ENCODE results near the gene SCARB2. TPM values are rescaled to one million over a fixed set of nuclear protein-coding genes. Genes with fewer than 3 reads are reported as not detected.

Gene SCARB2
- total RNA-seq, 1 donor, result 200 TPM

GRCh38 chr4:76240236-76240635, 26.6 kb upstream of the SCARB2 start:
- no peak for TF ChIP-seq CTCF (IDR thresholded peaks at IDR 0.05; ENCODE audit: extremely low read depth, low read depth, low read length)
- Histone ChIP-seq H3K9me3 (ENCODE audit: low read depth, low read length) (no peaks in the 10 kb centered on the region), H3K36me3 (ENCODE audit: insufficient read depth, low read length) (no peaks in the 10 kb centered on the region), H3K79me2 (ENCODE audit: insufficient read depth, low read length) (no peaks in the 10 kb centered on the region), H3K27ac (ENCODE audit: low read depth, low read length) (no peak overlapping the region), H3K4me3 (ENCODE audit: insufficient read depth, low read length) (no peak overlapping the region), H2AFZ (ENCODE audit: low read length) (no peak overlapping the region), H4K20me1 (ENCODE audit: insufficient read depth, low read length) (no peaks in the 10 kb centered on the region), H3K27me3 (ENCODE audit: insufficient read depth, low read length) (peaks cover 14% of the 10 kb centered on the region), H3K4me2 (ENCODE audit: insufficient read depth, low read length) (no peak overlapping the region), H3K4me1 (ENCODE audit: insufficient read depth, low read length) (no peaks in the 10 kb centered on the region)
- DNase-seq (ENCODE audit: insufficient read length, low spot score, missing footprints), result no peak

GRCh38 chr4:76238701-76239100, 25.1 kb upstream of the SCARB2 start:
- Histone ChIP-seq H3K4me2 (ENCODE audit: insufficient read depth, low read length) (no peak overlapping the region), H4K20me1 (ENCODE audit: insufficient read depth, low read length) (no peaks in the 10 kb centered on the region), H3K9me3 (ENCODE audit: low read depth, low read length) (no peaks in the 10 kb centered on the region), H3K36me3 (ENCODE audit: insufficient read depth, low read length) (no peaks in the 10 kb centered on the region), H3K27ac (ENCODE audit: low read depth, low read length) (no peak overlapping the region), H3K4me1 (ENCODE audit: insufficient read depth, low read length) (no peaks in the 10 kb centered on the region), H3K4me3 (ENCODE audit: insufficient read depth, low read length) (no peak overlapping the region), H2AFZ (ENCODE audit: low read length) (no peak overlapping the region), H3K79me2 (ENCODE audit: insufficient read depth, low read length) (no peaks in the 10 kb centered on the region), H3K27me3 (ENCODE audit: insufficient read depth, low read length) (peaks cover 14% of the 10 kb centered on the region)
- no peak for TF ChIP-seq CTCF (IDR thresholded peaks at IDR 0.05; ENCODE audit: extremely low read depth, low read depth, low read length)
- no peak for DNase-seq (ENCODE audit: insufficient read length, low spot score, missing footprints)

- Histone ChIP-seq H3K27me3 (ENCODE audit: insufficient read depth, low read length) (peaks cover 14% of the 10 kb centered on the region), H3K9me3 (ENCODE audit: low read depth, low read length) (no peaks in the 10 kb centered on the region), H2AFZ (ENCODE audit: low read length) (no peak overlapping the region), H4K20me1 (ENCODE audit: insufficient read depth, low read length) (no peaks in the 10 kb centered on the region), H3K27ac (ENCODE audit: low read depth, low read length) (no peak overlapping the region), H3K4me1 (ENCODE audit: insufficient read depth, low read length) (no peaks in the 10 kb centered on the region), H3K36me3 (ENCODE audit: insufficient read depth, low read length) (no peaks in the 10 kb centered on the region), H3K79me2 (ENCODE audit: insufficient read depth, low read length) (no peaks in the 10 kb centered on the region), H3K4me3 (ENCODE audit: insufficient read depth, low read length) (no peak overlapping the region), H3K4me2 (ENCODE audit: insufficient read depth, low read length) (no peak overlapping the region)
- no peak for DNase-seq (ENCODE audit: insufficient read length, low spot score, missing footprints)
- TF ChIP-seq CTCF (IDR thresholded peaks at IDR 0.05; ENCODE audit: extremely low read depth, low read depth, low read length), result no peak
Observed at GRCh38 chr4:76238236-76238635, 24.6 kb upstream of the SCARB2 start.

- no peak overlapping the region for H2AFZ ChIP-seq (ENCODE audit: low read length)
- H3K4me3 ChIP-seq (ENCODE audit: insufficient read depth, low read length), result no peak overlapping the region
- no peaks in the 10 kb centered on the region for H3K4me1 ChIP-seq (ENCODE audit: insufficient read depth, low read length)
- H3K4me2 ChIP-seq (ENCODE audit: insufficient read depth, low read length), result no peak overlapping the region
- H3K27ac ChIP-seq (ENCODE audit: low read depth, low read length), result no peak overlapping the region
- no peaks in the 10 kb centered on the region for H4K20me1 ChIP-seq (ENCODE audit: insufficient read depth, low read length)
- no peak for TF ChIP-seq CTCF (IDR thresholded peaks at IDR 0.05; ENCODE audit: extremely low read depth, low read depth, low read length)
- DNase-seq (ENCODE audit: insufficient read length, low spot score, missing footprints), result no peak
- H3K27me3 ChIP-seq (ENCODE audit: insufficient read depth, low read length), result peaks cover 2% of the 10 kb centered on the region
- H3K79me2 ChIP-seq (ENCODE audit: insufficient read depth, low read length), result no peaks in the 10 kb centered on the region
- no peaks in the 10 kb centered on the region for H3K36me3 ChIP-seq (ENCODE audit: insufficient read depth, low read length)
- H3K9me3 ChIP-seq (ENCODE audit: low read depth, low read length), result no peaks in the 10 kb centered on the region
Observed at GRCh38 chr4:76235915-76236314, 22.3 kb upstream of the SCARB2 start.

All from osteoblast (primary cell).